GM12878 (cell line): ENCODE measurements around the gene S100A14. TPM values are rescaled to one million over a fixed set of nuclear protein-coding genes. Genes with fewer than 3 reads are reported as not detected.

ENCODE experiments used
- ATAC-seq: fragments of 200-7000 bp; cut with Tn5 transposase; 3 replicates; pipeline ENCODE4 v1.9.1; 2020; ENCODE audit warnings: mild to moderate bottlenecking, moderate library complexity
- BruUV-seq: library from RNA; stranded (reverse); fragments of 400-500 nt; replicated peaks from 2 replicates; lab custom pipeline; 2021; lab: Mats Ljungman, UMichigan
- CTCF ChIA-PET: fragments of 300-600 bp; sonication (Branson Sonifier 250); formaldehyde crosslinking; extraction: SDS; loops from one replicate; lab custom pipeline; 2021; ENCODE audit warnings: inconsistent platforms; lab: Yijun Ruan, JAX
- POLR2A ChIA-PET: fragments of 350-600 bp; formaldehyde crosslinking; extraction: SDS; loops from one replicate; lab custom pipeline; 2021; ENCODE audit warnings: inconsistent platforms; lab: Charles Lee
- RAD21 ChIA-PET: fragments of 300-600 bp; sonication (Branson Sonifier 250); formaldehyde crosslinking; loops from one replicate; lab custom pipeline; 2023; ENCODE audit warnings: antibody characterized with exemption; ENCODE audit not compliant: unreplicated experiment; lab: Charles Lee
- SMC1A ChIA-PET: fragments of 300-600 bp; sonication (Branson Sonifier 250); formaldehyde crosslinking; loops from one replicate; lab custom pipeline; 2023; ENCODE audit not compliant: unreplicated experiment, uncharacterized antibody; lab: Charles Lee
- DNase-seq: peaks from one replicate; pipeline ENCODE4 v3.0.0-alpha.2; 2011; ENCODE audit warnings: low read depth, low spot score
- FAIRE-seq: peaks from 3 replicates; lab custom pipeline; 2011; peaks lifted over from hg19 to GRCh38; lab: Jason Lieb, UNC
- H2AFZ ChIP-seq: 2 replicates; pipeline ENCODE4 v1.6.0; 2011; ENCODE audit warnings: low read depth, low read length, control low read depth; ENCODE audit not compliant: control insufficient read depth
- H3K27ac ChIP-seq: 2 replicates; pipeline ENCODE4 v1.5.1; 2011; ENCODE audit warnings: control low read depth; ENCODE audit not compliant: control insufficient read depth, insufficient read depth
- H3K27me3 ChIP-seq, 2 experiments: replicated peaks in 1 of 2; 2 replicates each; pipeline versions ENCODE4 v1.6.0 to v1.6.1; 2011; ENCODE audit warnings: low read length in 1 of 2; ENCODE audit not compliant: control insufficient read depth in 2 of 2, insufficient read depth in 2 of 2
- H3K36me3 ChIP-seq, 2 experiments: 2 replicates each; pipeline ENCODE4 v1.5.1; 2011; ENCODE audit warnings: low read length in 1 of 2; ENCODE audit not compliant: control insufficient read depth in 2 of 2, insufficient read depth in 2 of 2
- H3K4me1 ChIP-seq: 2 replicates; pipeline ENCODE4 v1.6.1; 2011; ENCODE audit warnings: mild to moderate bottlenecking, low read length, moderate library complexity, mixed read lengths; ENCODE audit not compliant: control insufficient read depth, insufficient read depth
- H3K4me2 ChIP-seq: 2 replicates; pipeline ENCODE4 v1.6.0; 2011; ENCODE audit warnings: control low read depth; ENCODE audit not compliant: control insufficient read depth, insufficient read depth
- H3K4me3 ChIP-seq: fragments of 200-600 bp; sonication (generic); 2 replicates; pipeline ENCODE4 v1.5.1; 2016
- H3K79me2 ChIP-seq: 2 replicates; pipeline ENCODE4 v1.6.0; 2011; ENCODE audit warnings: low read length; ENCODE audit not compliant: control insufficient read depth, insufficient read depth
- H3K9ac ChIP-seq: 2 replicates; pipeline ENCODE4 v1.8.0; 2011; ENCODE audit warnings: low read length, control low read depth, mixed read lengths; ENCODE audit not compliant: control insufficient read depth, insufficient read depth
- H3K9me3 ChIP-seq: replicated peaks from 3 replicates; pipeline ENCODE4 v1.5.1; 2011; ENCODE audit warnings: mild to moderate bottlenecking, low read length; ENCODE audit not compliant: control insufficient read depth, insufficient read depth
- H4K20me1 ChIP-seq: 2 replicates; pipeline ENCODE4 v1.6.0; 2011; ENCODE audit not compliant: control insufficient read depth, insufficient read depth
- ASH2L ChIP-seq: fragments of 300-600, 200-600 bp; sonication (generic); IDR thresholded peaks from 2 replicates; pipeline ENCODE4 v1.6.1; 2017; ENCODE audit warnings: low read depth, mild to moderate bottlenecking, borderline replicate concordance
- CBX3 ChIP-seq: fragments of 200-600 bp; sonication (generic); IDR thresholded peaks from 2 replicates; pipeline ENCODE4 v1.6.1; 2016; ENCODE audit warnings: low read depth, borderline replicate concordance
- DPF2 ChIP-seq: fragments of 450-650 bp; IDR thresholded peaks from 2 replicates; pipeline ENCODE4 v1.6.1; 2017; ENCODE audit warnings: mild to moderate bottlenecking
- ETV6 ChIP-seq, 2 experiments: fragments of 450-650 bp in 1 of 2; IDR thresholded peaks in 1 of 2; conservative IDR thresholded peaks in 1 of 2; 2 replicates each; pipeline ENCODE4 v1.6.1; 2014; ENCODE audit warnings: antibody characterized with exemption in 1 of 2, borderline replicate concordance in 1 of 2, low read depth in 1 of 2, mild to moderate bottlenecking in 1 of 2, moderate library complexity in 1 of 2
- NR2C2 ChIP-seq: IDR thresholded peaks from 2 replicates; pipeline ENCODE4 v1.6.1; 2011; ENCODE audit warnings: borderline replicate concordance, low read depth; ENCODE audit not compliant: control insufficient read depth, insufficient read length
- NRF1 ChIP-seq: conservative IDR thresholded peaks from 2 replicates; pipeline ENCODE4 v1.6.1; 2011; ENCODE audit warnings: mild to moderate bottlenecking, low read depth, low read length, improper control_type of control experiment
- POLR2AphosphoS5 ChIP-seq: IDR thresholded peaks from 2 replicates; pipeline ENCODE4 v1.6.1; 2011; ENCODE audit warnings: mild to moderate bottlenecking, low read length, inconsistent platforms
- POU2F2 ChIP-seq: IDR thresholded peaks from 3 replicates; pipeline ENCODE4 v1.6.1; 2011; ENCODE audit warnings: low read depth, mild to moderate bottlenecking, low read length, borderline replicate concordance
- RCOR1 ChIP-seq: conservative IDR thresholded peaks from 2 replicates; pipeline ENCODE4 v1.6.1; 2012; ENCODE audit warnings: low read depth, low read length, improper control_type of control experiment
- RUNX3 ChIP-seq: IDR thresholded peaks from 2 replicates; pipeline ENCODE4 v1.6.1; 2012; ENCODE audit warnings: low read length, inconsistent platforms
- SMAD5 ChIP-seq: IDR thresholded peaks from 2 replicates; pipeline ENCODE4 v1.6.1; 2016; ENCODE audit warnings: antibody characterized with exemption, low read depth
- STAT1 ChIP-seq: fragments of 450-650 bp; conservative IDR thresholded peaks from 2 replicates; pipeline ENCODE4 v1.6.1; 2014; ENCODE audit warnings: antibody characterized with exemption, mild to moderate bottlenecking
- ZBED1 ChIP-seq: IDR thresholded peaks from 2 replicates; pipeline ENCODE4 v1.6.1; 2016; ENCODE audit warnings: borderline replicate concordance
- WGBS: methylation state at CpG from one replicate; pipeline ENCODE4 v1.1.6; 2016; ENCODE audit warnings: low lambda C conversion rate; ENCODE audit not compliant: insufficient replicate concordance, insufficient coverage; ENCODE audit errors: missing lambda C conversion rate; 5-methylcytosine and 5-hydroxymethylcytosine counted together
- in situ Hi-C: fragments of 300-500 bp; cut with MboI; formaldehyde crosslinking; loops from 9 replicates; pipeline ENCODE4 v1.14.3; 2018; ENCODE audit warnings: mixed read lengths
- intact Hi-C: fragments of 100-400 bp; cut with micrococcal nuclease; formaldehyde crosslinking; loops from one replicate; pipeline ENCODE4 v1.14.2; 2022; ENCODE audit not compliant: unreplicated experiment
- polyA plus RNA-seq, 11 experiments: library from polyadenylated mRNA; depleted of rRNA in 4 of 11; unstranded in 6 of 11; stranded (reverse) in 5 of 11; fragments of >200 nt; fragmentation: Nextera tagmentation in 4 of 11; fragmentation: Illumina TruSeq in 1 of 11; extraction: Ambion mirVana in 4 of 11; extraction: Trizol in 1 of 11; gene quantifications; 1 replicate in 1 of 11; 2 replicates in 10 of 11; pipeline versions ENCODE4 v1.2.1 to v1.2.3, GENCODE V29; 2011 to 2016; ENCODE audit warnings: inconsistent platforms in 2 of 11, missing spikeins in 2 of 11, low read depth in 1 of 11
- total RNA-seq, 4 experiments: library from RNA; depleted of rRNA in 3 of 4; stranded (reverse); fragments of >200 nt in 3 of 4; fragmentation: Illumina TruSeq in 1 of 4; extraction: Trizol in 1 of 4; gene quantifications; 2 replicates each; pipeline versions ENCODE4 v1.2.1 to v1.2.3, GENCODE V29; 2013 to 2021
- TF ChIP-seq, protein P1 (sequence below): IDR thresholded peaks from 2 replicates; pipeline ENCODE4 v1.6.1; 2012; ENCODE audit warnings: low read depth, low read length, improper control_type of control experiment
- TF ChIP-seq, protein P2 (sequence below): fragments of 450-650 bp; IDR thresholded peaks from 2 replicates; pipeline ENCODE4 v1.6.1; 2014; ENCODE audit warnings: mild to moderate bottlenecking
- TF ChIP-seq, protein P3 (sequence below): IDR thresholded peaks from 2 replicates; pipeline ENCODE4 v1.6.1; 2011; ENCODE audit warnings: low read depth, low read length, improper control_type of control experiment, borderline replicate concordance
- TF ChIP-seq, protein P4 (sequence below): fragments of 450-650 bp; IDR thresholded peaks from 2 replicates; pipeline ENCODE4 v1.6.1; 2018; ENCODE audit warnings: borderline replicate concordance, mild to moderate bottlenecking; ENCODE audit not compliant: partially characterized antibody

The S100A14 gene
- total and polyA plus RNA-seq, 10 of the 15 experiments (the other 5 are each of a cell fraction or from before 2014, with no cell fraction given) = 0.20 to 0.77 (median 0.45) TPM; not detected in 4

DNA sequence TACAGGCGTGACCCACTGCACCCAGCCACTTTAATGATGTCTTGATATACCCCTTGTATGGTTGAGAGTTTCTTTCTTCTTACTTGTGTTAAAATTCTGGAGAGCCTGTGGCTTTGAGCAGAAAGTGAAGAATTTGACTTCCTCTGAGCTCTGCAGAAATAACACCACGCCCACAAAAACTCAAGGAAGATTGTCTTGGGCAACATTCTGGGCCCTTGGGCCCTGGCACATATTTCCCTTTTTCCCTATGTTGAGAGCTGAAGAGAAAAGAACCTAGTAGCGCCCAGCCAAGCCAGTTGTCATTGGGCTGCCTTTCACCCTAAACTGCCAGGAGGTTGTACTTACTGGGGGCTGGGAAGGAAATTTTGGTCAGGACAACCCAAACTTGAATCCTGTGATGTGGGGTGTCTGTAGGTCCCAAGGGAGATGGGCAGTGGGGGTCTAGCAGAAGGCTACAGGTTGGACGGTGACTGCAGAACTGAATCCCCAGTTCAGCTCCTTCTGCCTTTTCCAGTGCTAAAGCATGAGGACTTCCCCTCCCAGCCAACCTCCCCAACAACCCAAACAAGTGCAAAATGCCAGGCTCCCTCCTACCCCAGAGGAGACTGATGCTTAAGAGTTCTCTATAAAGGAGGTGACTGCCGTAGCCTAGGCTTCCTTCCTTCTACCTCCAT lies 30.7 kb upstream of the S100A14 start:
- H3K36me3 ChIP-seq = peaks cover 12 to 41% of the 10 kb centered on the region in 2 experiments

More for the DNA sequence above, 30.7 kb upstream of the S100A14 start:
- H3K79me2 ChIP-seq = no peaks in the 10 kb centered on the region; the same call in 1 of the 2 replicates
- FAIRE-seq = no peak
- no peak overlapping the region for H3K4me3 ChIP-seq
- H3K27ac ChIP-seq = no peak overlapping the region
- 94% methylated on average over 5 of the region's 5 CpGs for WGBS
- no peak overlapping the region for H3K9ac ChIP-seq
- CTCF ChIA-PET = interaction anchor here (0.8 to 1.0 kb wide), 3 partner anchors 19 to 290 kb away, joined by 3 to 4 read pairs (median 3); partner anchors contain the start of gene S100A13
- no peak overlapping the region for H3K4me2 ChIP-seq
- no peaks in the 10 kb centered on the region for H3K4me1 ChIP-seq
- RAD21 ChIA-PET = no interaction called here
- no peaks in the 10 kb centered on the region for H4K20me1 ChIP-seq
- H3K9me3 ChIP-seq = no peaks in the 10 kb centered on the region
- POLR2A ChIA-PET = interaction anchor here (1.0 to 6.7 kb wide), 3 partner anchors 9 to 14 kb away, joined by 3 to 35 read pairs (median 6); partner anchors contain the start of gene CHTOP
- SMC1A ChIA-PET = interaction anchor here (0.8 kb wide), 1 partner anchor 12 kb away, joined by 5 read pairs; no protein-coding TSS in a partner anchor
- TF ChIP-seq SMAD5 = 0 out of 2 replicates have a peak, but pooled peaks have one; percentile 20
- peak; percentile 64 for TF ChIP-seq POLR2AphosphoS5
- TF ChIP-seq, protein P1, sequence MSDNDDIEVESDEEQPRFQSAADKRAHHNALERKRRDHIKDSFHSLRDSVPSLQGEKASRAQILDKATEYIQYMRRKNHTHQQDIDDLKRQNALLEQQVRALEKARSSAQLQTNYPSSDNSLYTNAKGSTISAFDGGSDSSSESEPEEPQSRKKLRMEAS = no peak
- no peak for TF ChIP-seq POU2F2
- TF ChIP-seq NR2C2 = no peak
- TF ChIP-seq, protein P2, sequence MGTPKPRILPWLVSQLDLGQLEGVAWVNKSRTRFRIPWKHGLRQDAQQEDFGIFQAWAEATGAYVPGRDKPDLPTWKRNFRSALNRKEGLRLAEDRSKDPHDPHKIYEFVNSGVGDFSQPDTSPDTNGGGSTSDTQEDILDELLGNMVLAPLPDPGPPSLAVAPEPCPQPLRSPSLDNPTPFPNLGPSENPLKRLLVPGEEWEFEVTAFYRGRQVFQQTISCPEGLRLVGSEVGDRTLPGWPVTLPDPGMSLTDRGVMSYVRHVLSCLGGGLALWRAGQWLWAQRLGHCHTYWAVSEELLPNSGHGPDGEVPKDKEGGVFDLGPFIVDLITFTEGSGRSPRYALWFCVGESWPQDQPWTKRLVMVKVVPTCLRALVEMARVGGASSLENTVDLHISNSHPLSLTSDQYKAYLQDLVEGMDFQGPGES = no peak
- TF ChIP-seq, protein P3, sequence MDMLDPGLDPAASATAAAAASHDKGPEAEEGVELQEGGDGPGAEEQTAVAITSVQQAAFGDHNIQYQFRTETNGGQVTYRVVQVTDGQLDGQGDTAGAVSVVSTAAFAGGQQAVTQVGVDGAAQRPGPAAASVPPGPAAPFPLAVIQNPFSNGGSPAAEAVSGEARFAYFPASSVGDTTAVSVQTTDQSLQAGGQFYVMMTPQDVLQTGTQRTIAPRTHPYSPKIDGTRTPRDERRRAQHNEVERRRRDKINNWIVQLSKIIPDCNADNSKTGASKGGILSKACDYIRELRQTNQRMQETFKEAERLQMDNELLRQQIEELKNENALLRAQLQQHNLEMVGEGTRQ = no peak
- no peak for TF ChIP-seq RCOR1
- TF ChIP-seq RUNX3 = no peak
- no peak for TF ChIP-seq DPF2
- TF ChIP-seq, protein P4, sequence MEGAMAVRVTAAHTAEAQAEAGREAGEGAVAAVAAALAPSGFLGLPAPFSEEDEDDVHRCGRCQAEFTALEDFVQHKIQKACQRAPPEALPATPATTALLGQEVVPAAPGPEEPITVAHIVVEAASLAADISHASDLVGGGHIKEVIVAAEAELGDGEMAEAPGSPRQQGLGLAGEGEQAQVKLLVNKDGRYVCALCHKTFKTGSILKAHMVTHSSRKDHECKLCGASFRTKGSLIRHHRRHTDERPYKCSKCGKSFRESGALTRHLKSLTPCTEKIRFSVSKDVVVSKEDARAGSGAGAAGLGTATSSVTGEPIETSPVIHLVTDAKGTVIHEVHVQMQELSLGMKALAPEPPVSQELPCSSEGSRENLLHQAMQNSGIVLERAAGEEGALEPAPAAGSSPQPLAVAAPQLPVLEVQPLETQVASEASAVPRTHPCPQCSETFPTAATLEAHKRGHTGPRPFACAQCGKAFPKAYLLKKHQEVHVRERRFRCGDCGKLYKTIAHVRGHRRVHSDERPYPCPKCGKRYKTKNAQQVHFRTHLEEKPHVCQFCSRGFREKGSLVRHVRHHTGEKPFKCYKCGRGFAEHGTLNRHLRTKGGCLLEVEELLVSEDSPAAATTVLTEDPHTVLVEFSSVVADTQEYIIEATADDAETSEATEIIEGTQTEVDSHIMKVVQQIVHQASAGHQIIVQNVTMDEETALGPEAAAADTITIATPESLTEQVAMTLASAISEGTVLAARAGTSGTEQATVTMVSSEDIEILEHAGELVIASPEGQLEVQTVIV = no peak
- TF ChIP-seq CBX3 = no peak
- no peak for TF ChIP-seq ZBED1
- no peak for TF ChIP-seq ASH2L
- TF ChIP-seq STAT1 = no peak
- TF ChIP-seq ETV6 (conservative IDR thresholded peaks at IDR 0.05 in 1 of 2, IDR thresholded peaks at IDR 0.05 in 1 of 2; ENCODE audit: borderline replicate concordance in 1 of 2, low read depth in 1 of 2) = no peak
- no peak for TF ChIP-seq NRF1
- H3K27me3 ChIP-seq = no peaks in the 10 kb centered on the region
- in situ Hi-C loops = no loop called here
- no peak overlapping the region for H2AFZ ChIP-seq
- intact Hi-C loops = no loop called here
- DNase-seq = no peak
- ATAC-seq = no peak
- no TSS peak for BruUV-seq
